HG03175 (cell line): ENCODE results near the gene IFT122.
"Not testable (repeated sequence)": the region's sequence is repeated elsewhere in the genome, so short reads cannot be mapped to it uniquely, and the experiment has no call there.

Experiments used
- ATAC-seq: cut with Tn5 transposase; IDR thresholded peaks from one replicate; pipeline ENCODE4 v1.9.1; 2021; ENCODE audit warnings: mild to moderate bottlenecking, moderate library complexity; ENCODE audit not compliant: unreplicated experiment

IFT122 gene

GRCh38 chr3:129439817-129440617, at the start of gene IFT122, which contains the start of gene MBD4:
Gene IFT122, plus strand, starts transcription at chr3:129440224. Its CDS starts 107 bp downstream, at chr3:129440331.
Gene MBD4, minus strand, starts transcription at chr3:129439948. Its CDS starts 115 bp downstream, at chr3:129439833.
- peak; percentile 90 for ATAC-seq

GRCh38 chr3:129391583-129391982, 48.4 kb upstream of the IFT122 start:
- ATAC-seq = not testable (repeated sequence)

GRCh38 chr3:129392106-129392887, 47.7 kb upstream of the IFT122 start:
- ATAC-seq = not testable (repeated sequence)

- ATAC-seq = no peak
Observed at GRCh38 chr3:129393271-129393670, 46.8 kb upstream of the IFT122 start.

GRCh38 chr3:129393760-129394564, 46.1 kb upstream of the IFT122 start:
- ATAC-seq = not testable (repeated sequence)

GRCh38 chr3:129398803-129399144, 41.2 kb upstream of the IFT122 start:
- ATAC-seq = peak; percentile 29

GRCh38 chr3:129399145-129399894, 40.7 kb upstream of the IFT122 start:
- peak; percentile 81 for ATAC-seq

GRCh38 chr3:129399895-129400357, 40.1 kb upstream of the IFT122 start:
- peak; percentile 22 for ATAC-seq

- ATAC-seq = no peak
Observed at GRCh38 chr3:129402210-129402609, 37.8 kb upstream of the IFT122 start.

GRCh38 chr3:129402616-129403015, 37.4 kb upstream of the IFT122 start:
- no peak for ATAC-seq

- ATAC-seq = no peak
Observed at GRCh38 chr3:129403450-129403849, 36.6 kb upstream of the IFT122 start.

GRCh38 chr3:129404130-129404529, 35.9 kb upstream of the IFT122 start:
- ATAC-seq = no peak

- no peak for ATAC-seq
Observed at GRCh38 chr3:129404610-129405009, 35.4 kb upstream of the IFT122 start.

GRCh38 chr3:129409541-129409940, 30.5 kb upstream of the IFT122 start:
- no peak for ATAC-seq

- ATAC-seq = no peak
Observed at GRCh38 chr3:129410971-129411370, 29.1 kb upstream of the IFT122 start.

GRCh38 chr3:129412542-129413198, 27.4 kb upstream of the IFT122 start:
- ATAC-seq = no peak

GRCh38 chr3:129413238-129413637, 26.8 kb upstream of the IFT122 start:
- not testable (repeated sequence) for ATAC-seq

- ATAC-seq = peak; percentile 90
Observed at GRCh38 chr3:129413687-129414506, 26.1 kb upstream of the IFT122 start.

- no peak for ATAC-seq
Observed at GRCh38 chr3:129415378-129415777, 24.6 kb upstream of the IFT122 start.
